Parathyroid adenoma (tissue), 2 donors: ENCODE data around the gene ASIC2.

Source experiments
- H2AFZ ChIP-seq: fragments of 300-600 bp; sonication (generic); one replicate; pipeline ENCODE4 v1.7.0; 2017; ENCODE audit warnings: antibody characterized with exemption, mild to moderate bottlenecking
- H3K27ac ChIP-seq: fragments of 300-600 bp; sonication (generic); one replicate; pipeline ENCODE4 v1.7.0; 2017
- H3K27me3 ChIP-seq: fragments of 300-600 bp; sonication (generic); one replicate; pipeline ENCODE4 v1.7.0; 2017; ENCODE audit warnings: low read length; ENCODE audit not compliant: control insufficient read depth, insufficient read depth
- H3K36me3 ChIP-seq: fragments of 300-600 bp; sonication (generic); one replicate; pipeline ENCODE4 v1.7.0; 2017; ENCODE audit warnings: low read length; ENCODE audit not compliant: control insufficient read depth, insufficient read depth
- H3K4me1 ChIP-seq: fragments of 300-600 bp; sonication (generic); one replicate; pipeline ENCODE4 v1.7.0; 2017; ENCODE audit warnings: control low read depth
- H3K4me2 ChIP-seq: fragments of 300-600 bp; sonication (generic); one replicate; pipeline ENCODE4 v1.7.0; 2017; ENCODE audit warnings: low read length
- H3K4me3 ChIP-seq: fragments of 300-600 bp; sonication (generic); one replicate; pipeline ENCODE4 v1.7.0; 2017; ENCODE audit warnings: low read depth, low read length
- H3K79me2 ChIP-seq: fragments of 300-600 bp; sonication (generic); one replicate; pipeline ENCODE4 v1.7.0; 2017; ENCODE audit warnings: control low read depth
- H3K9ac ChIP-seq: fragments of 300-600 bp; sonication (generic); one replicate; pipeline ENCODE4 v1.7.0; 2017; ENCODE audit warnings: mild to moderate bottlenecking
- H3K9me3 ChIP-seq: fragments of 300-600 bp; sonication (generic); one replicate; pipeline ENCODE4 v1.7.0; 2017; ENCODE audit warnings: low read length; ENCODE audit not compliant: control insufficient read depth
- TF ChIP-seq, protein P1 (sequence below): fragments of 300-600 bp; sonication (generic); IDR thresholded peaks from one replicate; pipeline ENCODE4 v1.7.0; 2017; ENCODE audit warnings: antibody characterized with exemption, mild to moderate bottlenecking
- donor health status: primary hyperparathyroidism.

ASIC2 gene

DNA sequence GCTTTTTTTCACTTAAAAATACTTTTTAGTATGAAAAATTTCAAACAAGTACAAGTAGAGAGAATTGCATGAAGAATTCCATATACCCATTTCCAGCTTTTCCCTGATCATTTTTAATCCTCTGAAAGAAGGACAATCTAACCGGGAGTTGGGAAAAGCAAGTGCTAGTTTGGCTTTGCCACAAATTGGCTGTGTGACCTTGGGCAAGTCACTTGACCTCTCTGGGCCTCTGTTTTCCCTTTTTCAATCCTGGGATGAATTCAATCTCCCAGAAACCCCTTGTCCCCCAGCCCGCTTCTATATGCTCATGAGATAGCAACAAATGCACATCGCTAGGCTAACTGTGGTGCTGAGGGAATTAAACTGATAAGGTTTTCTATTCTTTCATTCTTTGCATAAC is 49.4 kb downstream of the ASIC2 start:
- Histone ChIP-seq H3K9ac (no peak overlapping the region), H3K4me2 (no peak overlapping the region), H3K27me3 (no peaks in the 10 kb centered on the region), H3K79me2 (no peaks in the 10 kb centered on the region), H2AFZ (no peak overlapping the region), H3K4me3 (no peak overlapping the region), H3K4me1 (no peaks in the 10 kb centered on the region), H3K36me3 (no peaks in the 10 kb centered on the region), H3K9me3 (no peaks in the 10 kb centered on the region), H3K27ac (no peak overlapping the region)
- TF ChIP-seq, protein P1, sequence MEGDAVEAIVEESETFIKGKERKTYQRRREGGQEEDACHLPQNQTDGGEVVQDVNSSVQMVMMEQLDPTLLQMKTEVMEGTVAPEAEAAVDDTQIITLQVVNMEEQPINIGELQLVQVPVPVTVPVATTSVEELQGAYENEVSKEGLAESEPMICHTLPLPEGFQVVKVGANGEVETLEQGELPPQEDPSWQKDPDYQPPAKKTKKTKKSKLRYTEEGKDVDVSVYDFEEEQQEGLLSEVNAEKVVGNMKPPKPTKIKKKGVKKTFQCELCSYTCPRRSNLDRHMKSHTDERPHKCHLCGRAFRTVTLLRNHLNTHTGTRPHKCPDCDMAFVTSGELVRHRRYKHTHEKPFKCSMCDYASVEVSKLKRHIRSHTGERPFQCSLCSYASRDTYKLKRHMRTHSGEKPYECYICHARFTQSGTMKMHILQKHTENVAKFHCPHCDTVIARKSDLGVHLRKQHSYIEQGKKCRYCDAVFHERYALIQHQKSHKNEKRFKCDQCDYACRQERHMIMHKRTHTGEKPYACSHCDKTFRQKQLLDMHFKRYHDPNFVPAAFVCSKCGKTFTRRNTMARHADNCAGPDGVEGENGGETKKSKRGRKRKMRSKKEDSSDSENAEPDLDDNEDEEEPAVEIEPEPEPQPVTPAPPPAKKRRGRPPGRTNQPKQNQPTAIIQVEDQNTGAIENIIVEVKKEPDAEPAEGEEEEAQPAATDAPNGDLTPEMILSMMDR = no peak

DNA sequence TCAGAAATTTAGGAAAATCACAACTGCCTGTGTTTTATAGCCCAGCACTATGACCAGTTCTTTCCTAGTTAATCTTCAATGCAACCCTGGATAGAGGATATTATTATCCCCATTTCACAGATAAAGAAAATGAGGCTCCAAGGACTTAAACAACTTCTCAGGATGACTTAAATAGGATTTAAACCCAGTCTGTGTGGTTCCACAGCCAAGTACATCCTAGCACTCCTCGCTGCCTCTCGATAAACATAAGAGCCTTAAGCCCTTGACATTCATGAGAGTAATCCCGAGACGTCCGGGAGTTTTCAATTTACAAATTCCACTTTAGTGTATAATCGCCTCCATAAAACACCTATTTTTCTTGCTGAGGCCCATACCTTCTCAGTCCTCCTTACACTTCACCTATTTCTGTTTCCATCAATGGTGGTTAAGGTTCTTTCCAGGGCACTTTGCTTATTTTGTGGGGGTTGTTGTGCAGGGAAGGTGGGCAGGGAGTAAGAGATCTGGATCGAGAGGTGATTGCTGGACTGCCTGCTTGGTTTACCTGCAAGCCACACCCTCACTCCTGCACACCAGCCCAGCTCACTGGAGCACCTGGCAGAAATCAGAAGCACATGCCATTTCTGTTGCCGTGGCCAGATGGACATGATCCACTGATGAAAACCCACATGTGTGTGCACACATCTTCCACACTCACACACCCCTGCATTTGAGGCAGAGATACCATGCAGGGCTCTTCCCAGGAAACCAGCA is 50.5 kb downstream of the ASIC2 start:
- no peaks in the 10 kb centered on the region for H3K36me3 ChIP-seq
- no peaks in the 10 kb centered on the region for H3K79me2 ChIP-seq
- TF ChIP-seq, protein P1 = no peak
- H3K4me2 ChIP-seq = no peak overlapping the region
- H3K27me3 ChIP-seq = no peaks in the 10 kb centered on the region
- H3K9ac ChIP-seq = no peak overlapping the region
- H2AFZ ChIP-seq = no peak overlapping the region
- no peaks in the 10 kb centered on the region for H3K9me3 ChIP-seq
- H3K4me1 ChIP-seq = no peaks in the 10 kb centered on the region
- no peak overlapping the region for H3K27ac ChIP-seq
- H3K4me3 ChIP-seq = no peak overlapping the region

DNA sequence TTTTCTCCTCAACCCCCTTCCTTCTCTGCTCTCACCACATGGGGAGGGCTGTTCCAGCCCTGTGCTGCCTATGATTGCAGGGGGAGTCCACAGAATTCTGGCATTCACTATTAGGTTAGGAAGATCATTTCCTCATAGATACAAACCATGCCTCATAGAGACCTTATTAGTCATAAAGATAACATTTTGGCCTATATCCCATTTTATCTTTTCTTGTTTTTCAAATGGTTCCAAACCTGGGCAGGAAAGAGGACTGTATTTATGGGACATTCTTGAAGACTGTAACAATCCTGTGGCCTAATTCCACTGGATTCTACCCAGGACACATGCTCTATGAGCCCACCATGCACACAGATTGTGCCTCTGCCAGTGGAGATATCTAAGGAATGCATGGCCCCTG is 51.7 kb downstream of the ASIC2 start:
- Histone ChIP-seq H3K9ac (no peak overlapping the region), H3K27me3 (no peaks in the 10 kb centered on the region), H3K9me3 (no peaks in the 10 kb centered on the region), H3K4me1 (no peaks in the 10 kb centered on the region), H3K36me3 (no peaks in the 10 kb centered on the region), H3K4me2 (no peak overlapping the region), H2AFZ (no peak overlapping the region), H3K27ac (no peak overlapping the region), H3K4me3 (no peak overlapping the region), H3K79me2 (no peaks in the 10 kb centered on the region)
- TF ChIP-seq, protein P1 = no peak

DNA sequence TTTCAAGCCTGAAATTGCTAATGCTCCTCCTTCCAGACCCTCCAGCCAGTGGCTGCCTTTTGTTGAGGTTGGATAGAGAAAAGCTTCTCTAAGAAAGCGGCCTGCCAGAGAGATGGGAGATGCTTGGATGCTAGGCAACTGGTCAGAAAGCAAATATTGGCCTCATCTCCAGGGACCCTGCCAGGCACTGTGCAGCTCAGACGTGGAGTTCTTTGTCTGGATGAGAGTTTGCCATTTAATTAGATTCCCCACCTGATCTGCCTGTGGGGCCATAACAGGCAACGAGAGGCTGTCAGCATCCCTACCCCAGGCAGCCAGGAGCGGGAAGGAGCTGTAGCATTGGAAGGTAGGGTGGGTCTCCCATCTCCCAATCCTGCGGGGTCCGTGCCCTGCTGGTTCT is 52.7 kb downstream of the ASIC2 start:
- H3K9ac ChIP-seq = no peak overlapping the region
- H3K79me2 ChIP-seq = no peaks in the 10 kb centered on the region
- no peak overlapping the region for H2AFZ ChIP-seq
- no peaks in the 10 kb centered on the region for H3K27me3 ChIP-seq
- no peaks in the 10 kb centered on the region for H3K4me1 ChIP-seq
- no peaks in the 10 kb centered on the region for H3K9me3 ChIP-seq
- no peak overlapping the region for H3K27ac ChIP-seq
- TF ChIP-seq, protein P1 = no peak
- no peak overlapping the region for H3K4me2 ChIP-seq
- H3K36me3 ChIP-seq = no peaks in the 10 kb centered on the region
- H3K4me3 ChIP-seq = no peak overlapping the region

DNA sequence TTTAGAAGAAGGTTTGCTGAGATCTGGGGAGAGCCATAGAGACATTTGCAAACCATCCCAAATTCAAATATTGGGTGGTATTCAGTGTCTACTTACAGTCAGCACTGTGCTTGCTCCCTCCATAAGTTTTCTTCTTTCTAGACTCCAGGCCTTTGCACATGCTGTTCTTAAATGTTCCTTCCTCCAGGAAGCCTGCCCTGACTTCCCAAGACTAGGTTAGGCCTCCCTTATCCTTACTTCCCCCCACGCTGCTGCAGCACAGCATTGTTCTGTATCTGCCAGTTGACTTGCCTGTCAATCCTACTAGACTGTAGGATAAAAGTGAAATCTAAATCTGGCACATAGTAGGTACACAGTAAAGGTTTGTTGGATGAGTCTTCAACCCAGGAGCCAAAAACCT is 53.4 kb downstream of the ASIC2 start:
- Histone ChIP-seq H3K27ac (no peak overlapping the region), H3K4me3 (no peak overlapping the region), H3K36me3 (no peaks in the 10 kb centered on the region), H3K79me2 (no peaks in the 10 kb centered on the region), H3K9ac (no peak overlapping the region), H3K4me1 (no peaks in the 10 kb centered on the region), H3K9me3 (no peaks in the 10 kb centered on the region), H3K27me3 (no peaks in the 10 kb centered on the region), H2AFZ (no peak overlapping the region), H3K4me2 (no peak overlapping the region)
- TF ChIP-seq, protein P1 = no peak
